KMS-11 (cell line): ENCODE measurements around the gene BRAP.

Source experiments
- H2AFZ ChIP-seq: fragments of 200-600 bp; sonication (generic); 2 replicates; pipeline ENCODE4 v1.6.1; 2016; ENCODE audit warnings: antibody characterized with exemption, mixed run types, low read depth
- H3K27ac ChIP-seq: fragments of 200-600 bp; sonication (generic); 2 replicates; pipeline ENCODE4 v1.6.1; 2016; ENCODE audit warnings: mild to moderate bottlenecking, mixed run types
- H3K27me3 ChIP-seq: fragments of 200-600 bp; sonication (generic); 2 replicates; pipeline ENCODE4 v1.6.1; 2017; ENCODE audit warnings: mild to moderate bottlenecking, low read depth, mixed run types, moderate library complexity; ENCODE audit not compliant: insufficient read depth
- H3K36me3 ChIP-seq: fragments of 200-600 bp; sonication (generic); 2 replicates; pipeline ENCODE4 v1.6.1; 2017; ENCODE audit warnings: mild to moderate bottlenecking, mixed run types; ENCODE audit not compliant: insufficient read depth
- H3K4me1 ChIP-seq: fragments of 200-600 bp; sonication (generic); 2 replicates; pipeline ENCODE4 v1.6.1; 2016; ENCODE audit warnings: mild to moderate bottlenecking, low read depth, mixed run types; ENCODE audit not compliant: poor library complexity, severe bottlenecking
- H3K4me2 ChIP-seq: fragments of 200-600 bp; sonication (generic); 2 replicates; pipeline ENCODE4 v1.7.0; 2016; ENCODE audit warnings: mild to moderate bottlenecking, mixed run types
- H3K4me3 ChIP-seq: fragments of 200-600 bp; sonication (generic); IDR thresholded peaks from 2 replicates; pipeline ENCODE4 v1.6.1; 2017; ENCODE audit warnings: low read depth, low read length, mixed read lengths; ENCODE audit not compliant: insufficient read depth
- H3K79me2 ChIP-seq: fragments of 200-600 bp; sonication (generic); 2 replicates; pipeline ENCODE4 v1.6.1; 2016; ENCODE audit warnings: low read depth, mixed run types; ENCODE audit not compliant: insufficient read depth
- H3K9ac ChIP-seq: fragments of 200-600 bp; sonication (generic); 2 replicates; pipeline ENCODE4 v1.6.1; 2016; ENCODE audit warnings: mild to moderate bottlenecking, mixed run types
- H4K20me1 ChIP-seq: fragments of 200-600 bp; sonication (generic); 2 replicates; pipeline ENCODE4 v1.6.1; 2016; ENCODE audit warnings: mild to moderate bottlenecking, mixed run types; ENCODE audit not compliant: insufficient read depth
- CTCF ChIP-seq: fragments of 200-600 bp; sonication (generic); conservative IDR thresholded peaks from 2 replicates; pipeline ENCODE4 v1.6.1; 2017; ENCODE audit warnings: low read depth, mild to moderate bottlenecking, antibody characterized with exemption, low read length, moderate library complexity, mixed read lengths

The BRAP gene

GRCh38 chr12:111643427-111643826 lies 42.3 kb downstream of the BRAP start:
- Histone ChIP-seq H3K4me3 (no peak overlapping the region), H3K4me2 (no peak overlapping the region), H4K20me1 (no peaks in the 10 kb centered on the region), H3K36me3 (no peaks in the 10 kb centered on the region), H3K9ac (no peak overlapping the region), H3K27ac (no peak overlapping the region), H3K79me2 (no peaks in the 10 kb centered on the region), H3K4me1 (peaks cover 25% of the 10 kb centered on the region), H3K27me3 (no peaks in the 10 kb centered on the region), H2AFZ (no peak overlapping the region)
- TF ChIP-seq CTCF: no peak

GRCh38 chr12:111642681-111643426 lies 42.9 kb downstream of the BRAP start:
- H3K4me3 ChIP-seq: no peak overlapping the region
- no peaks in the 10 kb centered on the region for H3K36me3 ChIP-seq
- H3K79me2 ChIP-seq: no peaks in the 10 kb centered on the region
- no peak for TF ChIP-seq CTCF
- no peak overlapping the region for H2AFZ ChIP-seq
- H4K20me1 ChIP-seq: no peaks in the 10 kb centered on the region
- H3K4me1 ChIP-seq: peaks cover 25% of the 10 kb centered on the region
- H3K27ac ChIP-seq: no peak overlapping the region
- no peaks in the 10 kb centered on the region for H3K27me3 ChIP-seq
- no peak overlapping the region for H3K9ac ChIP-seq
- no peak overlapping the region for H3K4me2 ChIP-seq

- Histone ChIP-seq H3K79me2 (no peaks in the 10 kb centered on the region), H3K9ac (no peak overlapping the region), H3K4me1 (peaks cover 3% of the 10 kb centered on the region), H3K36me3 (no peaks in the 10 kb centered on the region), H3K27me3 (no peaks in the 10 kb centered on the region), H3K27ac (no peak overlapping the region), H2AFZ (no peak overlapping the region), H4K20me1 (no peaks in the 10 kb centered on the region), H3K4me3 (no peak overlapping the region), H3K4me2 (no peak overlapping the region)
- TF ChIP-seq CTCF: no peak
These were observed 45.2 kb downstream of the BRAP start for GRCh38 chr12:111640506-111640905.

GRCh38 chr12:111638556-111638955 lies 47.2 kb downstream of the BRAP start:
- Histone ChIP-seq H3K9ac (no peak overlapping the region), H3K36me3 (no peaks in the 10 kb centered on the region), H3K4me2 (no peak overlapping the region), H3K4me3 (no peak overlapping the region), H3K4me1 (no peaks in the 10 kb centered on the region), H4K20me1 (no peaks in the 10 kb centered on the region), H3K27me3 (no peaks in the 10 kb centered on the region), H3K27ac (no peak overlapping the region), H2AFZ (no peak overlapping the region), H3K79me2 (no peaks in the 10 kb centered on the region)
- TF ChIP-seq CTCF: no peak
